H1 (cell line): ENCODE results near the gene KLRD1. TPM values are rescaled to one million over a fixed set of nuclear protein-coding genes. Genes with fewer than 3 reads are reported as not detected.

Source experiments
- CTCF ChIA-PET: fragments of 300-600 bp; sonication (Branson Sonifier 250); formaldehyde crosslinking; loops from one replicate; lab custom pipeline; 2021; ENCODE audit not compliant: partially characterized antibody; lab: Charles Lee
- POLR2A ChIA-PET: fragments of 300-600 bp; sonication (Branson Sonifier 250); formaldehyde crosslinking; loops from one replicate; lab custom pipeline; 2021; ENCODE audit warnings: inconsistent platforms; ENCODE audit not compliant: partially characterized antibody; lab: Charles Lee
- DNase-seq, 2 experiments: peaks; one replicate each; pipeline versions ENCODE4 v3.0.0 to v3.0.0-alpha.2; 2010 to 2022; ENCODE audit warnings: low spot score in 2 of 2, low read depth in 1 of 2, mixed read lengths in 1 of 2
- FAIRE-seq: peaks from 2 replicates; lab custom pipeline; 2011; peaks lifted over from hg19 to GRCh38; lab: Jason Lieb, UNC
- H2AFZ ChIP-seq: 2 replicates; pipeline ENCODE4 v1.8.1; 2012; ENCODE audit warnings: low read length, inconsistent platforms
- H2AK5ac ChIP-seq: 2 replicates; pipeline ENCODE4 v1.6.1; 2013; ENCODE audit warnings: low read depth, low read length
- H2BK120ac ChIP-seq: replicated peaks from 2 replicates; pipeline ENCODE3; 2013; ENCODE audit warnings: low read depth, low read length, inconsistent platforms
- H2BK12ac ChIP-seq: 2 replicates; pipeline ENCODE4 v1.6.1; 2013; ENCODE audit warnings: low read depth, low read length
- H2BK15ac ChIP-seq: 2 replicates; pipeline ENCODE4 v1.6.1; 2013; ENCODE audit warnings: low read length
- H2BK20ac ChIP-seq: 2 replicates; pipeline ENCODE4 v1.6.1; 2013; ENCODE audit warnings: low read length
- H2BK5ac ChIP-seq: 2 replicates; pipeline ENCODE4 v1.6.1; 2013; ENCODE audit warnings: low read depth, low read length
- H3K14ac ChIP-seq: 2 replicates; pipeline ENCODE4 v1.6.1; 2013; ENCODE audit warnings: inconsistent platforms; ENCODE audit not compliant: insufficient read length
- H3K18ac ChIP-seq: 2 replicates; pipeline ENCODE4 v1.6.1; 2013; ENCODE audit warnings: low read length; ENCODE audit errors: extremely low read depth
- H3K23ac ChIP-seq: 2 replicates; pipeline ENCODE4 v1.6.1; 2013; ENCODE audit warnings: inconsistent platforms; ENCODE audit not compliant: insufficient read length
- H3K23me2 ChIP-seq: 2 replicates; pipeline ENCODE4 v1.6.1; 2013; ENCODE audit warnings: low read depth, low read length
- H3K27ac ChIP-seq: 2 replicates; pipeline ENCODE4 v1.6.1; 2011; ENCODE audit warnings: low read depth, low read length, inconsistent platforms
- H3K27me3 ChIP-seq, 4 experiments: replicated peaks in 1 of 4; 1 replicate in 1 of 4; 2 replicates in 3 of 4; pipeline versions ENCODE4 v1.6.1 to v1.8.1; 2011 to 2013; ENCODE audit warnings: low read length in 3 of 4, mild to moderate bottlenecking in 3 of 4, inconsistent platforms in 2 of 4, mixed read lengths in 2 of 4, moderate library complexity in 1 of 4; ENCODE audit not compliant: control insufficient read depth in 3 of 4, insufficient read depth in 3 of 4; ENCODE audit errors: extremely low read depth in 1 of 4
- H3K36me3 ChIP-seq, 4 experiments: 2 replicates each; pipeline versions ENCODE4 v1.6.1 to v1.8.1; 2011 to 2013; ENCODE audit warnings: mild to moderate bottlenecking in 4 of 4, low read length in 3 of 4, moderate library complexity in 2 of 4, control low read depth in 1 of 4, inconsistent platforms in 1 of 4; ENCODE audit not compliant: insufficient read depth in 4 of 4, control insufficient read depth in 2 of 4
- H3K4ac ChIP-seq: replicated peaks from 2 replicates; pipeline ENCODE3; 2013; ENCODE audit warnings: low read length, low read depth, mixed read lengths, inconsistent platforms; ENCODE audit not compliant: insufficient read length
- H3K4me1 ChIP-seq, 4 experiments: replicated peaks in 1 of 4; 1 replicate in 1 of 4; 2 replicates in 3 of 4; pipeline versions ENCODE4 v1.6.1 to v1.8.1; 2011 to 2013; ENCODE audit warnings: low read length in 3 of 4, inconsistent platforms in 2 of 4, mixed read lengths in 1 of 4; ENCODE audit not compliant: insufficient read depth in 4 of 4, control insufficient read depth in 3 of 4
- H3K4me2 ChIP-seq, 2 experiments: 2 replicates each; pipeline versions ENCODE4 v1.6.1 to v1.8.1; 2011 to 2013; ENCODE audit warnings: low read depth in 2 of 2, low read length in 2 of 2, control low read depth in 1 of 2, inconsistent platforms in 1 of 2, mild to moderate bottlenecking in 1 of 2; ENCODE audit not compliant: insufficient read depth in 1 of 2
- H3K4me3 ChIP-seq, 4 experiments: fragments of 200-600, 300-600 bp in 1 of 4; sonication (generic), shearing (Covaris generic), sonication (Bioruptor Twin) in 1 of 4; 2 replicates each; pipeline versions ENCODE4 v1.5.1 to v1.8.1; 2011 to 2016; ENCODE audit warnings: low read length in 4 of 4, low read depth in 3 of 4, control low read depth in 2 of 4, inconsistent platforms in 2 of 4, mild to moderate bottlenecking in 2 of 4, mixed read lengths in 1 of 4, moderate library complexity in 1 of 4; ENCODE audit not compliant: insufficient read depth in 2 of 4; ENCODE audit errors: extremely low read depth in 1 of 4
- H3K56ac ChIP-seq: replicated peaks from 2 replicates; pipeline ENCODE3; 2013; ENCODE audit warnings: low read depth, mild to moderate bottlenecking, mixed read lengths, low read length, inconsistent platforms; ENCODE audit not compliant: insufficient read length
- H3K79me1 ChIP-seq: 2 replicates; pipeline ENCODE4 v1.6.1; 2013; ENCODE audit warnings: low read depth, low read length, control low read depth
- H3K79me2 ChIP-seq, 2 experiments: 2 replicates each; pipeline versions ENCODE4 v1.6.1 to v1.8.1; 2012 to 2013; ENCODE audit warnings: low read length in 2 of 2, mild to moderate bottlenecking in 2 of 2, inconsistent platforms in 1 of 2; ENCODE audit not compliant: insufficient read depth in 2 of 2, control insufficient read depth in 1 of 2
- H3K9ac ChIP-seq, 4 experiments: replicated peaks in 1 of 4; 1 replicate in 1 of 4; 2 replicates in 3 of 4; pipeline versions ENCODE4 v1.6.1 to v1.8.1; 2011 to 2013; ENCODE audit warnings: low read depth in 3 of 4, low read length in 3 of 4, control low read depth in 2 of 4, mild to moderate bottlenecking in 2 of 4, moderate library complexity in 2 of 4, inconsistent platforms in 1 of 4; ENCODE audit errors: extremely low read depth in 1 of 4
- H3K9me3 ChIP-seq, 2 experiments: 2 replicates each; pipeline versions ENCODE4 v1.6.1 to v1.8.1; 2012 to 2013; ENCODE audit warnings: mild to moderate bottlenecking in 2 of 2, moderate library complexity in 2 of 2, control low read depth in 1 of 2, inconsistent platforms in 1 of 2, low read depth in 1 of 2, low read length in 1 of 2, mixed read lengths in 1 of 2; ENCODE audit not compliant: insufficient read depth in 2 of 2
- H4K20me1 ChIP-seq, 2 experiments: replicated peaks in 1 of 2; 2 replicates each; pipeline versions ENCODE3 to v1.8.1; 2011 to 2013; ENCODE audit warnings: inconsistent platforms in 2 of 2, low read length in 2 of 2, mild to moderate bottlenecking in 1 of 2; ENCODE audit not compliant: insufficient read depth in 2 of 2, control insufficient read depth in 1 of 2
- H4K5ac ChIP-seq: 2 replicates; pipeline ENCODE4 v1.6.1; 2013; ENCODE audit warnings: low read length, low read depth, mixed read lengths, inconsistent platforms; ENCODE audit not compliant: insufficient read length
- H4K8ac ChIP-seq: 2 replicates; pipeline ENCODE4 v1.8.0; 2013; ENCODE audit warnings: mild to moderate bottlenecking, moderate library complexity, low read length, inconsistent platforms; ENCODE audit not compliant: insufficient read depth; ENCODE audit errors: extremely low read depth
- H4K91ac ChIP-seq: replicated peaks from 2 replicates; pipeline ENCODE3; 2013; ENCODE audit warnings: low read length, mixed read lengths, inconsistent platforms; ENCODE audit not compliant: insufficient read length
- JUND ChIP-seq: IDR thresholded peaks from 2 replicates; pipeline ENCODE4 v1.6.1; 2011; ENCODE audit warnings: mild to moderate bottlenecking, improper control_type of control experiment, low read length
- SIN3A ChIP-seq, 2 experiments: IDR thresholded peaks in 1 of 2; conservative IDR thresholded peaks in 1 of 2; 2 replicates each; pipeline ENCODE4 v1.6.1; 2011 to 2012; ENCODE audit warnings: low read length in 2 of 2, improper control_type of control experiment in 1 of 2, low read depth in 1 of 2, mild to moderate bottlenecking in 1 of 2
- WGBS, 2 experiments: shearing (Covaris generic) in 1 of 2; methylation state at CpG; one replicate each; pipeline versions ENCODE4 v1.1.6 to v1.1.7; 2013 to 2015; ENCODE audit warnings: low lambda C conversion rate in 2 of 2, mixed read lengths in 2 of 2, inconsistent platforms in 1 of 2, low coverage in 1 of 2, missing lambda C conversion rate in 1 of 2; ENCODE audit not compliant: insufficient replicate concordance in 2 of 2, insufficient coverage in 1 of 2, insufficient read length in 1 of 2; ENCODE audit errors: extremely low coverage in 1 of 2, missing lambda C conversion rate in 1 of 2; 5-methylcytosine and 5-hydroxymethylcytosine counted together
- polyA plus RNA-seq, 7 experiments: library from polyadenylated mRNA; depleted of rRNA in 3 of 7; stranded (reverse) in 5 of 7; unstranded in 2 of 7; fragments of >200 nt in 5 of 7; fragments of 200-250 nt in 2 of 7; gene quantifications; 1 replicate in 5 of 7; 2 replicates in 1 of 7; 4 replicates in 1 of 7; pipeline versions ENCODE4 v1.2.1 to v1.2.3, GENCODE V29; 2011 to 2013; ENCODE audit warnings: missing spikeins in 2 of 7, mixed read lengths in 2 of 7
- total RNA-seq: library from RNA; stranded (reverse); fragmentation: NEBNext Ultra II Directional; extraction: Animal tissue kit (Norgen Biotek cat#: 25700); gene quantifications from 2 replicates; pipeline ENCODE4 v1.2.1, GENCODE V29; 2021

The KLRD1 gene
- total and polyA plus RNA-seq, 2 of the 8 experiments (the other 6 are each of a cell fraction or from before 2014, with no cell fraction given), result under 0.01 to 0.06 TPM

GRCh38 chr12:10368206-10369171, 60.8 kb downstream of the KLRD1 start:
- no peaks in the 10 kb centered on the region for H4K20me1 ChIP-seq
- ChIA-PET POLR2A (no interaction called here), CTCF (interaction anchor here (1.4 to 3.0 kb wide), 2 partner anchors 98 to 190 kb away, joined by 3 to 16 read pairs; no protein-coding TSS in a partner anchor)
- no peak overlapping the region for H3K9ac ChIP-seq
- H3K23me2 ChIP-seq, result peaks cover 5% of the 10 kb centered on the region
- 58% methylated on average over 10 of the region's 10 CpGs; no CpG with 5 or more reads in 1 of the 2 experiments for WGBS, 2 experiments
- H3K56ac ChIP-seq, result no peak overlapping the region
- H3K27me3 ChIP-seq, result no peaks in the 10 kb centered on the region
- H3K9me3 ChIP-seq, result peaks cover 4% of the 10 kb centered on the region in 2 experiments; a peak in 1 of 4 replicates
- H4K5ac ChIP-seq, result no peak overlapping the region
- H4K91ac ChIP-seq, result no peak overlapping the region
- no peak overlapping the region for H3K4ac ChIP-seq
- H2BK12ac ChIP-seq, result peak overlapping the region; percentile 60; the same call in 1 of the 2 replicates
- H3K79me1 ChIP-seq, result no peaks in the 10 kb centered on the region
- TF ChIP-seq SIN3A (conservative IDR thresholded peaks at IDR 0.05 in 1 of 2, IDR thresholded peaks at IDR 0.05 in 1 of 2; ENCODE audit: low read depth in 1 of 2, low read length in 2 of 2), result no peak
- TF ChIP-seq JUND, result peak; percentile 25; the same call in 1 of the 2 replicates
- H3K27ac ChIP-seq, result no peak overlapping the region
- FAIRE-seq (no peak), DNase-seq (no peak)
- no peak overlapping the region for H3K23ac ChIP-seq
- H3K36me3 ChIP-seq, result peaks cover 0 to 3% (median 0%) of the 10 kb centered on the region in 4 experiments; a peak in 1 of 8 replicates
- no peak overlapping the region; a peak in 1 of 4 replicates for H3K4me2 ChIP-seq
- H2AK5ac ChIP-seq, result no peak overlapping the region
- peak overlapping the region; percentile 27; the same call in 1 of the 2 replicates for H2AFZ ChIP-seq
- H3K4me1 ChIP-seq, result peaks cover 17 to 32% (median 21%) of the 10 kb centered on the region in 4 experiments
- no peaks in the 10 kb centered on the region for H3K79me2 ChIP-seq
- peak overlapping the region; percentile 29 for H4K8ac ChIP-seq
- H2BK15ac ChIP-seq, result no peak overlapping the region
- no peak overlapping the region for H3K4me3 ChIP-seq
- no peak overlapping the region for H2BK120ac ChIP-seq
- H2BK20ac ChIP-seq, result no peak overlapping the region
- H2BK5ac ChIP-seq, result no peak overlapping the region
- H3K18ac ChIP-seq, result no peak overlapping the region; the same call in none of the 2 replicates
- no peak overlapping the region for H3K14ac ChIP-seq
